ENCODE data around the gene DDX1.

DDX1 gene

DNA sequence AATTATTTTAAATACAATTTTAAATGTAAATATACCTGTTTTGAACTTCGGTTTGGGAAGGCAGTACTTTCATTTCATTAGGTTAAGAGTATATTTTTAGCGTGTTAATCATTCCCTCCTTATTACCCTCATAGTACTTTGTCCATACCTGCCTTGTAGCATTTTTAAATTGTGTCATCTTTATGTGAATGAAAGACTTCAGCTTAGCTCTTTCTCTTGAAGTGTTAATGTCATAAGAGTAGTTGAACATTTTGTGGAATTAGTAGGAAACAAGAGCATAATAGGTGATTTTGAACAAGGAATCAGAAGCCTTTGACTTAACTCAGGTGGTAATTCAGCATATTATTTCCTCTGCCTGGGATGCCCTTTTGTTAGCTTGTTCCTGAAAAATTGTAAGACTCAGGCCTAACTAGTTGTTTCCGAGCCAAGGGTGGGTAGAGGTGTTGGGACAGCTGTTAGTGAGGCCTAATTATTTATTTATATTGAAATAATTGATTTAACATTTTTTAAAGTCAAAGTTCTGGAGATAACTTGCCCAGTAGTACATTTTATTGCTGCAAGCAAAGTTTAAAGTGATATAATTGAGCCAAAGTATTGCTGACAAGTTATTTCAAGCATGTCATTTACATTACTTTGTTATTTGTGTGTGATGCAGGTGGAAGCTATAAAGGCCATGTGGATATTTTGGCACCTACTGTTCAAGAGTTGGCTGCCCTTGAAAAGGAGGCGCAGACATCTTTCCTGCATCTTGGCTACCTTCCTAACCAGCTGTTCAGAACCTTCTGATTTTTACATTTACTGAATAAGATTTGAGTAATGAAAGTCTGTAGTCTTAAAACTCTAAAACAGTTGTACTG is 38.7 kb downstream of the DDX1 start:
- no peak for DNase-seq (ENCODE audit: low read depth)

DNA sequence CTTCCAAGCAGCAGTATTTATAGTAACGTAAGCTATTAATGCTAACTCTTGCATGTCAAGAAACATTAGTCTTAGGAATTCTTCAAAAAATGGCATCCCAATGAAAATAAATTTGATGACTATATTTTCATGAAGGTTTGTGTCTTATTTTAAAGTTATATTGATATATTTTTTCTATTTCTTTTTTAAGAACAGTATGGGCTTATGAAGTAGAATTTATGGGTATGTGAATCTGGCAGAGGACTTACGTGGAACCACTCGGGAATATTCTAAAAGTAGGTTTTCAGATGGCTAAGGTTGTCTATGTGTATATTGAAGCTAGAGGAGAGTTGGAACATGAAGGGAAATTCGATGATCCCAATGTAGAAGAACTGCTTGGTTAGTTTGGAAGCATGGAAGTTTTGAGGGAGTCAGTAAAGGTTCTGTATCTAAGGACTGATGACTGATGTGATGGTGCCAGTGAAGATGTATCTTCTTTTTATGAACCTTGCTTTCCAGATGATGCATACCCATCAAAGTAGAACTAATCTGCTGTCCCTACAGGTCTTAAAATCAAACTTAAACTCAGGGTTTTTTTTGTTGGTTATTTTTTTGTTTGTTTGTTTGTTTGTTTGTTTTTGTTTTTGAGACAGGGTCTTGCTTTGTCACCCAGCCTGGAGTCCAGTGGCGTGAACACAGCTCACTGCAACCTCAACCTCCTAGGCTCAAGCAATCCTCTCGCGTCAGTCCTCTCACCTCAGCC is 39.5 kb downstream of the DDX1 start:
- DNase-seq (ENCODE audit: low read depth): no peak

DNA sequence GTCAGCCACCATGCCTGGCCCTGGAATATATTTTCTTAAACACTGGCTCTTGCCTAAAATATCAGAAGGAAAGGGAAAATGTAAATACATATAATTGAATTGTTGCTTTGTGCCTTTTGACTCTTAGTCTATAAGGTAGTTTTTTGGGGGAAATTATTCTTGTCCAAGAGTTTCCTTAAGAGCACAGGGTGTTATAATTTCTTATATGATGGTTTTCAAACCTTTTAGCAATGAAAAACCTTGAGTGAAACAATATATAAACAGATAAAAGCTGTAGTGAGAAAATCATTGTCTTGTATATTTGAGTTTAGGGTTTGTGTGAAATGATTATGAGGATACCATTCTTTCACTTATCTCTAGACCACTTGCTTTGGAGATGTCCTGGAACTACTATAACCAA is 40.2 kb downstream of the DDX1 start:
- no peak for DNase-seq (ENCODE audit: low read depth)

DNA sequence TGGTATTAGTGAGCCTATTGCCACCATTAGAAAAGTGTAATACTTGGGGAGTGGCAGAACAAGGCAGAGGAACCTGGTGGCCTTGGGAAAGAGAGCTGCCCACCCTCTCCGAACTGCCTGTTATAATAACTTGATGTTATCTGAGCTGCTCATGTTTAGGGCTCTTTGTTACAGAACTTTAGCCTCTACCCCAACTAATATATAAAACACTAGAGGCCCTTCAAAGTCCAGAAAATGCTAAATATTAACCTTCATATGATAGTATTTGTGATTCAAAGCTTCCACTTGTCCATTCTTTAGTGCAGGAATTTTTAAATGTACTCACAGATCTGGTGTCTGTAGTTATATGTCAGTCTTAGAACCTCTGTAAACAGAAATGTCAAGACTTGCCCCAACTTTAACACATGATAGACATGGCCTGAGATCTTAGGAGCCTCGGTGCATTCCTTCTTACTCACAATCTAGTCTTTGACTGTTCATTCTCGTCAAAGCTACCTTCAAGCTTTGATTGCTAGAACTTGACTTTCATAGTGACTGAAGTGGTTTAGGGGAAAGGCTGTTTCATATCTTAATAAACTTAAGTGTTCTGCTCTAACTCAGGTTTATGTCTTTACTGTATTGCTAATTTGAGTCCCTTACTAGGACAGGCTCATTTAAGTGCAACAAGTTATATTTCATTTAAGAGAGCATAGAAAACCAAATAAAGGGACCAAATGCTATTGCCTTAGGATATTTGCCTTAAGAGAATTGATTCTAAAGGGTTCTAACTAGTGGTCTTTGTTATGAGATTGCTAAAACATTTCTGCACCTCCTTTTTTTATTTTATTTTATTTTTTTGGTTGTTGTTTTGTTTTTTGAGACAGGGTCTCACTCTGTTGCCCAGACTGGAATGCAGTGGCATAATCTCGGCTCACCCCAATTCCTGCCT is 41.6 kb downstream of the DDX1 start:
- no peak for DNase-seq (ENCODE audit: low read depth)

- no peak for DNase-seq (ENCODE audit: low read depth)
Observed at GRCh38 chr2:15633971-15634346, 42.3 kb downstream of the DDX1 start.

GRCh38 chr2:15634846-15635490 is 43.3 kb downstream of the DDX1 start:
- DNase-seq (ENCODE audit: low read depth): no peak

DNA sequence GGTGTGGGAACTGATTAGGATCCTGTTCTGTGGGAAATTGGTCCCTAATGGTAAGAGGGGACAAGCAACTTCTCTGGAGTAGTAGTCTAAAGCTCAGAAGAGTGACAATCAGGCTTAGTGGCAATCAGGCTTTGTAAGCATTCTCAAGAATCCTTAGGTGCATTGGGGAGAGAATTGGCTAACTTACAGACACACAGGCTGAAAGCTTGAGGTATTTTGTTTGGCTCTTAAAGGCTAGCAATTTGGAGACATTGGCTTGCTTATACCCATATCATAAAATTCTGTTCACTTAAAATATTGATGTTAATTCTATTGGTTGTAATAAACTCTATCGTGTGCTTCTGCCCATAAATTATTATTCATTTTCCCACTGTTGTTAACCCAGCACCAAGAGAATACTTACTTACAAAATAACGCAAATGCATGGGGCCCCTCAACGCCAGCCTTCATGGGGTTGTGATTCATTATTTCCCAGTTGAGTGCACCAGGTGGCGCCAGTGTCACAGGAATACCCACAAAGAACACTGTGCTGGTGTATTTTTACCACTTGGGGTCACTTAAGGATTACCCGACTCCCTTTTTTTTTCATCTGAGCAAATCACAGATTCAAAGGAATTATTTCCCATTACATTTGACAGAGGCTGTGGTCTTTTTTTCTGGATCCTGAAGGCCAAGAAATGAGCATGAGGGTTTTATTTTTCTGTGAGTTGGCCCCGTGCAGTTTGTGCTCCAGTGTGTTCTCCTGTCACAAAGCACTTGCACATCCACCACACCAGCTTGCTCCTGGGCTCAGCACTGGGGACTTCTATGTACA is 45.5 kb downstream of the DDX1 start:
- no peak for DNase-seq (ENCODE audit: low read depth)

GRCh38 chr2:15638720-15639119 is 47.1 kb downstream of the DDX1 start:
- DNase-seq (ENCODE audit: low read depth): no peak

GRCh38 chr2:15639323-15640251 is 47.9 kb downstream of the DDX1 start:
- DNase-seq (ENCODE audit: low read depth): no peak

- DNase-seq (ENCODE audit: low read depth): no peak
Observed at GRCh38 chr2:15640261-15640711, 48.6 kb downstream of the DDX1 start.

DNA sequence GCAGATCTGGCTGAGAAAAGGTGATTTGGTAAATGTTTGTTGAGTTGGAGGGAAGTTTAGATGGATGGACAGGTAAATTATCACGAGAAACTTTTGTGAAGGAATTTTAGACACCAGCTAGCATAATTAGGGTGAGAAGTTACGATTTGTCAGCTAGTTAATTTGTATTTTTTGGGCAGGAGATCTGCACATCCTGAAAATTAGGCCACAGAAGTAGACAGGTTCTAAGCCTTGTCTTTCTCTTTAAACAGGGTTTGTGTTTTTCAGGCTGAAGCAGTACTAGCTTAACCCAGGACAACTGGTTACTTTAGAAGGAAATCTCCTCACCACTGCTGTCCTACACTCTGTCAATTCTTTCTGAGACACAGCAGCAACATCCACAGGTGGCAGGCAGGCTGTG is 49.1 kb downstream of the DDX1 start:
- no peak for DNase-seq (ENCODE audit: low read depth)

GRCh38 chr2:15641530-15641982 is 49.9 kb downstream of the DDX1 start:
- no peak for DNase-seq (ENCODE audit: low read depth)

DNA sequence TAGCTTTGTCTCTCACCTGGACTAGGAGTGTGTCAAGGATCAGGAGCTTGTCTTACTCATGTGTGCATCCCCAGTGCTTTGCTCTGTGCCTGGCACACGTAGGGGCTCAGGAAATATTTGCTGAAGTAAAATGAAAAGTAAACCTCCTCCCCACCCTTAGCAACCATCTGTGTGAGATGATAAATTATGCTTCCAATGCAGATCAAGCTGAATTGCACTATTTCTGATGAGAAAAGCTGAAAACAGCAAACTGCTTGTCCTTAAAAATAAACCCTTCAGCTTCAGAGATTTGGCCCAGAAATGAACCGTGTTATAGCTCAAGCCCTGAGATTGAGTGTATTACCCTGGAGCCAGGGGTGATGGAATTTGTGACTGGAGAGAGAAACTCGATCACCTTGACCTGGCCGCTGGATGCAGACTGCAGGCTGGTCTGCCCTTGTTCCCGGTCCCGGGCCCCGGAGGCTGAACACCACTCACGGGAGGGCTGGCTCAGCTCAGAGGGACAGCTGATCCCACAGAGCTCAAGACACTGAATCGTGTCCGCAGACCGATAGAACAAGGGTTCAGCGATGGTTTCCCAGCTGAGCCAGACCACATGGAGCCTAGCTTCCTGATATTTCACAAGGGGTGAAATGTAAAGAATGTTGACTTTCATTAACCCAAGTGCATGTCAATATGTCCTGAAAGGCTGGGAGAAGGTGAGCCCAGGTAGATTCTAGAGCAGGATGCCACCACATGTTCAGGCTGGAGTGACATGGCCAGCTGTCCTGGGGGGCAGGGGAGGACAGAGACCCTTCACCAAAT is 50.5 kb downstream of the DDX1 start:
- no peak for DNase-seq (ENCODE audit: low read depth)

DNA sequence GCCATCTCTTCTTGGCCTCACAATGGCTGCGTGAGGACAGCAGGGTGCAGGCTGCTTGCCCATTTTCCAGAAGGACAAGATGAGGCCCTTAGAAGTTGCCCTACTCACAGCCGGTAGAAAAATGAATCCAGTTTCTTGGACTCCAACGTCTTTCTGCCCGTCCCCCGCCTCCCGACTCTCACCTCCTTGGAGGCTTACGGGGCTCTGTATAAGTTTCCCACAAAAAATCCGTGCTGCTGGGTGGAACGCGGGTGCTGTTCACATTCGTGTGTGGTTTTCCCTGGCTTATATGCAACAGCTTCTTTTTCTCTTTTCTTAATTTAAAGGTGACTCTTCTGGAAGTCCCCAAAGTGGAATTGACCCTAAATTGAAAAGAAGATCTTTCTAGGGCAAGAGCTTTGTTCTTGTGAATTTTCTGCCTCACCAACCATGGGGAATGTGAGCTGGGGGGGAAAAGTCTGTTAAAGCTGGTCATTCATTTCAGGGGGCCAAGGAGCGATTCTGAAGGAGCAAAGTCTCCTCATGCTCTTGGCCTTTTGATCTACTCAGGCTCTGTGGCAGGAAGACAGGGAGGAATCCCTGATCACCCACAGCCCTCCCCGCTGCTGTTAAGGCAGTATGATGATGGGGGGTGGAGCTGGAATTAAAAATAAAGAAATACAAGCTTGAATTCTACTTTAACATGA is 51.3 kb downstream of the DDX1 start:
- DNase-seq (ENCODE audit: low read depth): no peak

GRCh38 chr2:15643791-15644585 is 52.3 kb downstream of the DDX1 start:
- DNase-seq (ENCODE audit: low read depth): no peak

- no peak for DNase-seq (ENCODE audit: low read depth)
Observed at GRCh38 chr2:15645300-15645699, 53.6 kb downstream of the DDX1 start.

- no peak for DNase-seq (ENCODE audit: low read depth)
Observed at GRCh38 chr2:15645720-15646385, 54.2 kb downstream of the DDX1 start.

All from T-helper 22 cell (primary cell).